ENCODE results near the gene OTULIN.

OTULIN gene

DNA sequence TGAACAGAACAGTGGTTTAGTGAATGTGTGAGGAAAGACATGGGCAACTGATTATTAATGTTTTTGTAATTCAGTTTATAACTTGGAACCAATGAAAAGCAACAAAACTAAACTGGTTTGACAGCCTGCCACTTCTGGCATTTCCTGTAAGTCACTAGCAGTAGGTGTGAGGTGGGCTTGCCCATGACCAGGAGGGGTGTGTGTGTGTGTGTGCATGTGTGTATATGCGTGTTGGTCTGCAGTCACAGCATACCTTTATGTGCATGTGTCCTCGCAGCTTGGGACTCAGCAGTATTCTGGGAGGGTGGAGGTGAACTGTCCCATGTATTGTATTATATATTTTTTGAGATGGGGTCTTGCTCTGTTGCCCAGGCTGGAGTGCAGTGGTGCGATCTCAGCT, 32.3 kb downstream of the OTULIN start:
- DNase-seq (ENCODE audit: low read depth) = no peak

DNA sequence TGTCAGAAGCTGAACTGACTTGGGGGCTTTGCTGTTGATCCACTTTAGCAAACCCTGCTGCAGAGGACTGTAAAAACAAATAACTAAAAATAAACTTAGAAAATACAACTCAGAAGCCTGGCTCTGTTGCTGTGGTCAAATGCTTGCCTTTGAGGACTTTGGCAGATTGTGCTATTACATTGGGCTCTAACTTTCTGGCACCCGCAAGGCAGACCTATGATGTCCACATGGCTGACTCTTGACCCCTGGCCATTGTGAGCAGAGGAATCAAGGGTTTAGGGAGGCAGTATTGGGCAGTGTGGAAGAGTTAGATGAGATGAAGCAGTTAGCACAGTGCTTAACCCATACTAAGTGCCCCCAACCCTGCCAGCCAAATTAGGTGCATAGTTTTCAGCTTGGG, 34.0 kb downstream of the OTULIN start:
- DNase-seq (ENCODE audit: low read depth) = no peak

DNA sequence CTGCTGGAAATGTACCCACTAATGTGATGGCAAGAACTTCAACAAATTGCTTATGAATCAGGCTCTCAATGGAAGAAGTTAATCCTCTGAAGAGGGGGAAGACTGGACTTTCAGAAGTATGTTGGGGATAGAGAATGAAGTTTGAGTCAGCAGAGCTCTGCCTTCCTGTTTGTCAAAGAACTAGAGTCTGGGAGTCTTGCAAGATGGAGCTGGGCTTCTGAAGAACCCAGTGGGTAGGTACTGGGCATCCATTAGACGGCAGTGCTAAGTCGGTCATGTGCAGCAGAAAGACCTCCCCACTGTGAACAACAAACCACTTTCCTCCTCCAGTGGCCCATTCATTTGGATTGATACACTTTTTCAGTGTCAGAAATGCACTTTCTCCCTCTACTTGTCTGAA, 34.6 kb downstream of the OTULIN start:
- DNase-seq (ENCODE audit: low read depth) = no peak

GRCh38 chr5:14699807-14700400, 35.4 kb downstream of the OTULIN start:
- no peak for DNase-seq (ENCODE audit: low read depth)

DNA sequence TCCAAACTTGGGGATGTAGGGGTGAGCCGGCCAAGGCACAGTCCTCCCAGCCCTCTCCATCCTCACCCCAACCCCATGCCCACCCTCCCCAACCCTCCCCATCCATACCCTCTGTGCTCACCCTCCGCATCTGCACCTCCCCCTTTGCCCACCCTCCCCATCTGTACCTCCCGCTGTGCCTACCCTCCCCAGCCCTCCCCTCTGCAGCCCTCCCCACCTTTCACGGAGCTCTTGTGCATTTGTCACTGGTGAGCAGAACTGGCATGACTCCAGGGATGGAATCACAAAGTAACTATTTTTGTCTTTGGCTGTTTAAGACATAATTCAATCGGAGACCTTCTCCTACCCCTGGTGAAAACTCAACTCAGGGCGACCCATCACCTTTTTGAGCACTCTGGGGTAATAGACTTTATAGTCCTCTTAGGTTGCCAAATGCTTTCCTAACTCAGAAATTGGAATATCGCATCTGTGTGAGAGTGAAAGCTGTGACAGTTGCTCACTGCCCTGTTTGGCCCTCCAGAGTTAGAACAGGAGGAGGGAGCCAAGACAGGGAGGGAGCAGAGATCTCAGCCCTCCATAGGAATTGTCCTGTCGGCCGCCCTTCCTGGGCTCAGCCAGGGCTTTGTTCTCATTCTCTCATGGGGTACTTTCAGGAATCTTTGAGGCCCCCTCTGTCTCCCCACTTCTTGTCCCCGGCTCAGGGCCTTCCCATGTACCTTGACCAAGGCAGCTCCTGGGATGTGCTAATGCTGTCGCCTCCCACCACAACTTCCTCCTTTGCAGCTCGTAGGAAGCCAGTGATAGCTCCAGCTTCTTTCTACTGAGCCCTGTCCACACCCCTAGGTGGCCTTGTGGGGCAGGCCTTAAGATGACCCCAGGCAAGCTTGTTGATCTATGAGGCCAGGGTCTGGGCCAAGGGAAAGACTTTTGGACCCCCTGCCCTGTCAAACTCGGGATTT, 36.2 kb downstream of the OTULIN start:
- no peak for DNase-seq (ENCODE audit: low read depth)

- DNase-seq (ENCODE audit: low read depth) = no peak
These were observed 37.0 kb downstream of the OTULIN start for GRCh38 chr5:14701556-14701955.

DNA sequence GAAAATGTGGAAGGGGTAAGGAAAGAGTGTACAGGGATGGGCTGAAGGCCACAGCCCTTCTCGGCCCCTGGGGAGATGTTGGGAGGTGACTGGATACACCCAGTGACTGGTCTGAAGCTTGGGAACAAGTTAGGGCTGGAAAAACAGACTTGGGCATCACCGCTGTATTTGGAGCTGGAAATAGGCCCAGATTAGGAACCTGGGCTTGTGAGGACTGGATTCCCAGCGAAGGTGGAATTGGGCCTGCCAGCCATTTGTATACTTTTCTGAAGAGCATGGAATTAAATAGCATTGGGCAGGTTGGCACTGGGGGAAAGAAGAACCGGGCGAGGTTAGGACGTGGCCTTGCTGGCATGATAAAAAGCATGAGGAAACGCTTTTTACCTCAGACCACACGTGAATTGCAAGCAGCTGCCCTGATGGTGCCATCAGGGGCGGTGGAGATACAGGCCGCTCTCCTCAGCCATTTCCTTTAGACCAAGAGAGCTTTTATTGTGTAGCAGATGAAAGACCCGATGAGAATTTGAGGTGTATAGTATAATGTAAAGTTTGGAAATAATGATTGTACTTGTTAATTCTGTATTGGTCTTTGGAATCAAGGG, 37.8 kb downstream of the OTULIN start:
- no peak for DNase-seq (ENCODE audit: low read depth)

DNA sequence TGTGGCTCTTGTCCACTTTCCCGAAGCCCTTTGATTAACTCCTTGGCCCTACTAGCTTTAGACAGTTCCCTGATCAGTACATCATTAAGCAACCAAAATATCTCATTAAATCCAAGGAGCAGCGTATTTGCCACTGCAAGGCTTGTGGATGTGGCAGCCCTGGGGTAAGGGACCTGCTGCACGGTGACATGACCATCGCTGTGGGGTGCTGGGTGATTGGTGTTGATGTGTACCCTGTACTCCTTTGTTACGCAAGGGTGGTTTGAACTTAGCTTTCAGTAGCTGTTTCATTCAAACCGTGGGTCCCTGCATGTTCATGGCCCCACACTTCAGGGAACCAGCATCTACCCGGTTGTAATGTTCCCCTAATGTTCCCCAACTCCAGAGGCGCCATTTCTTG, 41.0 kb downstream of the OTULIN start:
- DNase-seq (ENCODE audit: low read depth) = no peak

- peak; percentile 31 for DNase-seq (ENCODE audit: low read depth)
These were observed 42.1 kb downstream of the OTULIN start for GRCh38 chr5:14706615-14707021.

- no peak for DNase-seq (ENCODE audit: low read depth)
These were observed 43.4 kb downstream of the OTULIN start for GRCh38 chr5:14707811-14708390.

- DNase-seq (ENCODE audit: low read depth) = no peak
These were observed 44.0 kb downstream of the OTULIN start for GRCh38 chr5:14708551-14708950.

- no peak for DNase-seq (ENCODE audit: low read depth)
These were observed 45.9 kb downstream of the OTULIN start for GRCh38 chr5:14710313-14710994.

DNA sequence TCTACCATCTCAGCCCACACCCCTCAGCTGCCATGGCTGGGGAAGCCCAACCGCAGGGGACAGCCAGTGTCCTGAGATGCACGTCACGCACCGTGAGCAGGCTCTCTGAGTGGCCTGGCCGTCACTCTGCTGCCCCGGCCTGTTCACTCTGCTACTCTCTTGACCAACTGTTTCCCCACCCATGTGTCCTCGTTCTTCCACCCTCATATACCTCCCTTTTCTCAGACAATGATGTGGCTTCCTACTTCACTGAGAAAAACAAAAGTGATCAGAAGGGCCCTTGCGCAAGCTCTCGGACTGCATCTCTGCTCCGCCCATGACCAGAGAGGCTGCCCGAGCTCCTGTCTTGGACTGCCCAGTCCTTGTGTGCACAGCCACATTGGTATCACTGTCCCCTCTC, 47.6 kb downstream of the OTULIN start:
- no peak for DNase-seq (ENCODE audit: low read depth)

GRCh38 chr5:14712666-14713065, 48.1 kb downstream of the OTULIN start:
- DNase-seq (ENCODE audit: low read depth) = no peak

DNA sequence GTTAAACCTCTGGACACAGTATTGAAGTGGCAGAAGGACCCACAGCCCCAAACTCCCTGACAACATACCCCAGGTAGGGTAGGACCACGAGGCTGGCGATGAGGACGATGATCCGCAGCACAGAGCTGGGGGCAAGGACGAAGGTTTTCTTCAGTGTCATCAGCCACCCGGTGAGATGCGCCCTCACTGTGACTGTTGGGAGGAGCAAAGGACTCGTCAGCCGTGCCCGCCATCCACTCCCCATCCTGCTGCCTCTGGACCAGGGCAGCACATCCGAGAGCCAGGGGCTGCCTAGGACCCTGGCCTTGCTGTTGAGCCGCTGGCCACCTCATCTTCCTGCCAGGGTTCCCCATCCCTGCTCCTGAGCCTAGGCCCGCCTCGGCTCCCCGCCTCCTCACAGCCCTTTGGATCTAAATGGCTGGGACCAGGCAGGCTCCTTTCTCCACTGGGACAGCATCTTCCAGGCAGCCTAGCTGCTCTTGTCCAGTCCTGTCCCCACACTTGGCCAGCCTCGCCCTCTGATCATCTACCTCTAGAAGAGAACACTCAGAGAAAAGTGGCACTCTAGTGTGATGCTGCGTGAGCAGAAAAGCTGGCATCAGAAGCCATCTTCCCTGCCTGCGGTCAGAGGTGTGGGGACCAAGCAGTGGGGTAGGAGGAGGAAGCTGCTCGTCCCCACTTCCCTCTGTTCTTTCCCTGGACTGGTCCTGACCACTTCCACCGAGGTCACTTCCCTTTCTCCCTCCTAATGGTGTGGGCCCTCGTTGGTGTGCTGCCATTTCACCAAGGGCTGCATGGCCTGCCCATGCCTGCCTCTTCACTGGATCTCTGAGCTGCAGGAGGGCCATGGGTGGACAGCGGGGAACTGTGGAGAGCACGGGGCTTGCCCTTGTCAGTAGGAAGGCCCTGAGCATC, 49.2 kb downstream of the OTULIN start:
- no peak for DNase-seq (ENCODE audit: low read depth)

DNA sequence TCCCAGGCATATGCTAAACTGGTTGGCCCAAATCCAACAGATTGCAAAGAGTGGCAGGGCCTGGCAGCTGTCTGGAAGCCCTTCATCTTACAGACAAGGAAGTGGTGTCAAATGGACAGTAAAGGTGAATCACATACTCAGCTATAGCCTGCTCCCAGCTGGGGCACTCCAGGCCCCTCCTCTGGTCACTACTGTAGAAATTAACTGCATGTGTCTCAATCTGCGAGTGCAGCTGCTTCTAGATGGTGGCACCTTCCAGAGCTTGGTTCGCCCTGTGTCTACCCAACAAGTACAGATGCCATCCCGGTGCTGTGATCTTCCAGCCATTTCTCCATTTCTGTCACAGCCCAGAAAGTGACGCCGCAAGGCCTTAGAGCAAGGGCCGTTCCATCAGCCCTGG, 50.2 kb downstream of the OTULIN start:
- no peak for DNase-seq (ENCODE audit: low read depth)

GRCh38 chr5:14715481-14715880, 51.0 kb downstream of the OTULIN start:
- peak; percentile 27 for DNase-seq (ENCODE audit: low read depth)

- DNase-seq (ENCODE audit: low read depth) = no peak
These were observed 52.5 kb downstream of the OTULIN start for GRCh38 chr5:14716755-14717752.

- no peak for DNase-seq (ENCODE audit: low read depth)
These were observed 54.3 kb downstream of the OTULIN start for GRCh38 chr5:14718778-14719177.

All from non-pigmented ciliary epithelial cell (primary cell).